SH-SY5Y (cell line): ENCODE measurements around the gene TBC1D3B.
"Not testable (repeated sequence)": the region's sequence is repeated elsewhere in the genome, so short reads cannot be mapped to it uniquely, and the experiment has no call there.

Experiments used
- GATA2 ChIP-seq: IDR thresholded peaks from 2 replicates; pipeline ENCODE4 v1.6.1; 2011; ENCODE audit warnings: mild to moderate bottlenecking, low read depth, low read length
- GATA3 ChIP-seq: IDR thresholded peaks from 2 replicates; pipeline ENCODE4 v1.6.1; 2011; ENCODE audit warnings: low read depth, mild to moderate bottlenecking, low read length, moderate library complexity

Gene TBC1D3B

DNA sequence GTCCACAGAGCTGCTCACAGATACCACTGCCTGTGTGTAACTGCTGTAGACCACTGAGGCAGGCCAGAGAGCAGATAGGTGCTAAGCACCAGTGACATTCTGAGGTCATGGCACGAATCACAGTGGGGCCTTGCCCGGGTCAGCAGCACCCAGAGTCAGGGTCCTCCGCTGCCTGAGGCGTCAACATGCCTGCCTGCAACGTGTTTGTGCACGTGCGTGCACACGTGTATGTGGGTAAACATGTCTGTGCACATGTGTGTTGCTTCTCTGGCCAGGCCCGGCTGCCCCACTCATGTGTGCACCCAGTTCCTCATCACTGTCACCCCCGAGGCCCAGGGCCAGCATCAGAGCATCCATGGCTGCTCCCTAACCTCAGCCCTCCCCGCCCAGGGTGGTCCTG lies at the start of gene TBC1D3B:
TBC1D3B (minus strand) TSS at position 101 of the 400 bp plus-strand sequence. CDS start 1,586 bp downstream, outside the sequence.
- not testable (repeated sequence) for TF ChIP-seq GATA3, GATA2

DNA sequence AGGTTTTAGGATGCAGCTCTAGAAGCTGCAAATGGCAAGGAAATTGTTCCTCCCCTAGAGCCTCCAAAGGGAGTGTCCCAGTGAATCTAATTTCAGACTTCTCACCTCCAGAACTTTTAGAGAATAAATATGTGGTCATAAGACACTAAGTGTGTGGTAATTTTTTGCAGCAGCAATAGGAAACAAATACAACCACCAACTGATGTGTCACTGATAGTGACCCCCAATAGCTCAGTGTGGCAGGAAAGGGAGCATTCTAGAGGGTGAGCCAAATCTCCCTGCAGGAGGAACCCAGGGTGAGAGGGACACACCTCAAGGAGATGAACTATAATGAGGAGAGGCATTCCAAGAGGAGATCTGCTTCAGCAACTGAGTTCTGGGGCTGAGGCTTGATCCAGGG lies 38.5 kb upstream of the TBC1D3B start:
- TF ChIP-seq GATA2 (no peak), GATA3 (no peak)

DNA sequence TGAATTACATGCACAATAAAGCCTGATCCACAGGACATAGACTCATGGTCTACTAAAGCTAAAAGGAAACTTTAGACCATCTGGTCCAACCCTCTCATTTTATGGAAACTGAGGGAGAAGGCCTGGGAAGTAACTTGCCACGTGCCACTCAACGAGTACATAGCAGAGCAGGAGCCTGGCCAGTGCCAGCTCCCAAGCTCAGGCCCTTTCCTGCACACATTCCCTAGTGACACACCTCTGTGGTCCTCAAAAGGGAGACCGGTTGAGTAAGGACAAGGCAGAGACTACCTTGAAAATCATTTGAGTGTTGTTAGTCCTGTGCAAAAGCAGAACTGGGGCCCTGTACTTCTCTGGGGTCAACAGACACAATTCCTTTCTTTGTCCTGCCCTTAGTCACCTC lies 37.3 kb upstream of the TBC1D3B start:
- TF ChIP-seq GATA3 (no peak), GATA2 (no peak)

DNA sequence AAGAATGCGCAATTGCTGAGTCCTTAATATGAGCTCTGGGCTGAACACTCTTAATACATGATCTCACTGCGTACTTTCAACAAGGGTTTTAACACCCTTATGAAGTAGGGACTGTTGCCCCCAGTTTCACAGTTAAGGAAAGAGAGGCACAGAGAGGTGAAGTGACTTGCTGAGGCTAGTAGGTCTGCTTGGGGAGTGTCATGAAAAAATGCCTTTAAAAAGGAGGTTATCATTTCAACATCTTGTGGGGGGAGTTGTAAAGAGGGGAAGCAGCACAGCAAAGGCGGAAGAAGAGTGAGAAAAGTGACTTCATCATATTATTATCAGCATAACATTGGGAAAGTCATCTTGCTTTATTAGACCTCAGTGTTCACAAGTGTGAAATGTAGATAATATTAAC lies 36.5 kb upstream of the TBC1D3B start:
- no peak for TF ChIP-seq GATA3
- TF ChIP-seq GATA2 = no peak

DNA sequence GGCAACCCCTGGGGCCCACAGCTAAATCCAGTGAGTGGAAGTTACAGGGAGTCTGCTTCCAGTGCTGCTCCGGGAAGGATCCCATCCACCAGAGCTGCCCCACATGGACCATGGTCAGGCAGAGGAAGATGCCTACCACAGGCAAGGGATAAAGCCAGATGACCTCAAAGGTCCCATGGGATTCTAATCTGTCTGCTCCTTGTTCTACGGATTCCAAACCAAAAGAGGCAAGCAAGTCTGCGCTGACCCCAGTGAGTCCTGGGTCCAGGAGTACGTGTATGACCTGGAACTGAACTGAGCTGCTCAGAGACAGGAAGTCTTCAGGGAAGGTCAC lies 35.8 kb upstream of the TBC1D3B start:
- TF ChIP-seq GATA3 (no peak), GATA2 (no peak)

DNA sequence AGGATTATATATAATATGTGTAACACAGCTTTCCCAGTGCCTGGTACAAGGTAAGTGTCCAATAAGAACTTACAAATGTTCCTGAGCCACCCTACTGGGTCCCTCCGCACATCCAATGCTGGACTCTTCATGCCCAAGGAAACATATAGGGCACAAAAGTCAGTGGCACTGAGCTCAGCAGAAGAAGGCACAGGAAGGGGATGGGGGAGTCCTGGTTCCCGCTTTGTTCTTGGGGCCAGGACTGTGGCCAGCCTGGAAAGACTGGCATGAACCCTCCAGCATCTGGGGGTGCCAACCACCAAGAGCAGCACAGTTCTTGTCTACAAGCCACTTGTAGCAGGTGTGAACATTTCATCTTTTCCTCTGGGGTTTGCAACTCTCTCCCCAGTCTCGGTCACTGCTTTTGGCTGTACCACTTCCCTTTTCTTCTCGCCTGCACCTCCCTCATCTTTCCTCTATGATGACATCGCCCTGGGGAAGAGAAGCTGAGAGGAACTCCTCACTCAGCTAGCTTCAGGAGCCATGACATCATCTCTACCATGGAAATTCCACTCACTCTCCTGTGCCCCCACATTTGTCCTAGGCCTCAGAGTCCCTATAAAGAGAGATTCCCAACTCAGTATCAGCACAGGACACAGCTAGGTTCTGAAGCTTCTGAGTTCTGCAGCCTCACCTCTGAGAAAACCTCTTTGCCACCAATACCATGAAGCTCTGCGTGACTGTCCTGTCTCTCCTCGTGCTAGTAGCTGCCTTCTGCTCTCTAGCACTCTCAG lies 34.2 kb upstream of the TBC1D3B start, which contains the start of gene CCL4L2:
CCL4L2 (plus strand) TSS at position 625 of the 773 bp plus-strand sequence.
- not testable (repeated sequence) for TF ChIP-seq GATA3, GATA2

DNA sequence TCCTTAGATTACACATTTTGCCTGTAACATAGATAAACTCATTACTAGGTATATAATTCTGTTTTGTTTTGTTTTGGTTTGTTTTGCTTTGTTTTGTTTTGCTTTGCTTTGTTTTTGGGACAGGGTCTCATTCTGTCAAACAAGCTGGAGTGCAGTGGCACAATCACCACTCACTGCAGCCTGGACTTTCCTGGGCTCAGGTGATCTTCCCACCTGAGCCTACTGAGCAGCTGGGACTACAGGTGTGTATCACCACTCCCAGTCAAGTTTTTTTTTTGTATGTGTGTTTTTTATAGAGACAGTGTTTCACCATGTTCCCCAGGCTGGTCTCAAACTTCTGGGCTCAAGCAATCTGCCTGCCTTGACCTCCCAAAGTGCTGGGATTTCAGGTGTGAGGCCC lies 33.1 kb upstream of the TBC1D3B start:
- TF ChIP-seq GATA3 = no peak
- TF ChIP-seq GATA2 = no peak

DNA sequence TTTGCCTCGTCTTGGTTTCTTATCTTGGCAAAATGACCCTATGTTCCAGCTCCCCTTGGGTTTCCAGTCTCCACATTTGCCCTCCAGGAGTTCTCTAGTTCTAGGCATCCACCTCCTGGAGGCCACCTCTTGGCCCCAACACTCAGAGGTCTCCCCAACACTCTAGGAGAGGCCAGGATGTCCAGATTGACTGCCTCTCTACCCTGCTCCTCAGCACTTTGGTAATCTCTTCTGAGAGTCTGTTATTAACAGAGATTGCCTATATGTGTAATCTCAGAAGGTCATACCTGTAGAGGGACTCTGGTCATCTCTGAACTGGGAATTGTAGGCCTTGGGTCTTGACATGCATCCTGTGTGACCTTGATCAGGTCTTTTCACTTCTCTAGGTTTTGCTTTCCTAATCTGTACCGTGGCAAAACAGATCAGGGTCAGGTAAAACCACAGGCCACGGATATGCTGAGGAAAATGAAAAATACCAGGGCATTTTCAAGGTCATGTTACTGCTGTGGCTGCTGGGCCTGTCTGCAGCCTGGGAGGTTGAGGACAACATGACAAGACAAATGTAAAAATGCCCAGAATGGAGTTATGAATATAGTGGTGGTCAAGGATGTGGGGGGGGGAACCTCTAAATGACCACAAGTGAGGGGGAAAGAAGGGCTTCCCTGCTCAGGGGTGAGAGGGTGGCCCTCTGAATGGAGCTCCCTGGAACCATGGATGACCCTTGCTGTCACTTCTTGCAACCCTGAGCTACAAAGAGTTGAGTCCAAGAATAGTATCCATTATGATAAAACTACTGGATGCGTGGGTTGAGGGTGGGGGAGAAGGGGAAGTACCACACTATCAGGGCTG lies 29.4 kb upstream of the TBC1D3B start:
- TF ChIP-seq GATA2 (no peak), GATA3 (no peak)

DNA sequence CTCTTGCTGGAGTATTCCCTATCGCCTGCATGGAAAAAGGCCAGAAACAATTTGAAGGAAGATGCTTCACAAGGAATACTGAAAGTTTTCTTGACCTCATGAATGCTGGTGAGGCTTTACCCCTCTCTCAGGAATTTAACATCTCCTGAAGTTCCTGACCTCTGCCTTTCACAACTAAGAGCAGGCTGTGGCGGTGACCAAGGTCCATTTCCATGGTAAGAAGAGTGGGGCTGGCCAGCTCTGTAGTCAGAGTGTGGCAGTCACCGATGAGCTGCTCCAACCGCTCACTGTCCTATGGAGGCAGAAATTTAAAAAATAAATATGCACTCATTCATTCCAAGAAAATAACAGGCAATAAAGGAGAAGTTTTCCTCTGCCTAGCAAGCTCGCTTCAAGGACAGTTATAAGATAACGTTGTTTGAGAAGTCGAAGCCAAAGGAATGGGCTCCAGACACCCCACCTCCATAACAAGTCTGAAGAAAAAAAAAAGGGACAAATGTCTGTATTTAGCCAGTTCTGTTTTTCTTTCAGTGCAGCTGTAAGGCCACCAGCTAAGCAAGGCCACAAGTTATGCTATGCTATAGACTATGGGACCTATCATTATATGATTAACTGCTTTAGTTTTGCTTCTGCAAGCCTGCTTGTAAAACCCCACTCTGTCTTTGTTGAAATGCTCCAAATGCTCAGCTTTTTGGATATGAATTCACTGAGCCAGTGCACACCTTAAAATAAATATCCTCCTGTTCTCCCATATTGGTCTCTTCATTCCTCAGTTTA lies 28.5 kb upstream of the TBC1D3B start:
- TF ChIP-seq GATA3 (no peak), GATA2 (no peak)

DNA sequence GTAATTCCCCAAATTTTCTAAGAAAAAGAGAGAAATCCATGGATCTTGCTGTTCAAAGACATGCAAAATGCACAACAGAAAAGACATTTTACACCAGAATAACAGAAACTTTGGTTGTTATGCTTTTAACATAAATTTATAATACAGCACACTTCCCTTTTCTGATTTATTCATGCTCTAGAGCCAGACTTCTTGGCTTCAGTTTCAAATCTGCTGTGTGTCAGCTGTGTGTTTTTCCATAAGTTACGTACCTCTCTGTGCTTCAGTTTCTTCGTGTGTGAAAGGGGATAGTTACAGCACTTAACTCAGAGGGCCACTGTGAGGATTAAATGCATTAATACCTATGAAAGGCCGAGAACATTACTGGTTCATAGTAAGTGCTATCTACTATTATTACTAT lies 26.9 kb upstream of the TBC1D3B start:
- no peak for TF ChIP-seq GATA3
- TF ChIP-seq GATA2 = no peak

DNA sequence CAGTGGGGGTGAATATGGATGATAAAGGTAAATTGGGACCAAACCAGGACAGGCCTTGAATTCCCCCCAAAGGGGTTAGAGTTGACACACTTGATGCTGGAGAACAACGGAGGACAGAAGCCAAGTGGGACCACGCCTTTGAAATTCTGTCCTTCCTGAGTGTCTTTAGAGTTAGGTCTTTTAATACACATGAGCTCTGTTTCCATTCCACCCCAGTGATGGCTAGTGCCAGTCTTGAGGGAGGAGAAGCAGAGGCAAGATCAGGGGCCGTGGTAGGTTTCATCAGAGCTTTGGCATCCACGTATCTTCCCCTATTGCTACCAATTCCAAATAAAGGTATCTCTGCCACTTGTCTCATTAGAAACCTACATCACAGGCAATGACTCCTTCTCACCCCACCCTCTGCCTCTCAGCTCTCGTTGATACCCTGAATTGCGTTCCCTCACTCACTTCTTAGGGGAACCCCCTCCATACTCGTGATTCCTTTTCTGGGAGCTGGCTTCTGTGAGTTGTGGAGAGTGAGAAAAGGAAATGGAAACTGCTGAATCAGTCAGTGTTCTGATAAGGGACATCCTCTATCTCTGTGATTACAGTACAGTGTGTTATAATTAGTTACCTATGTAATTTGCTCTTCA lies 22.5 kb upstream of the TBC1D3B start:
- no peak for TF ChIP-seq GATA3
- TF ChIP-seq GATA2 = no peak

DNA sequence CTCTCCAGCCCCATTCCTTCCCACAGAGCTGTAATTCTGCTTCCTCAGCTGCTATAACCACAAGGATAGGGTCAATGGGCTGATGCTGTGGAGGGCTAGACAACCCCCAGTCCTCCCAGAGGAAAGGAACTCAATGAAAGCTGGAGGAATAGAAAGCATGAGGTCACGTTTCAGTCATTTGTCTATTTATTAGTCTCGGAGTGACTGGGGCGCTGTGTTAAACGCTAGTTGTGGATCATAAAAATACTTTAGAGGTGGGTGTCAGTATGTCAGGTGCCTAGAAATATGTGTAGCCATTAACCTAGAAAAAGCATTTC lies 20.9 kb upstream of the TBC1D3B start:
- TF ChIP-seq GATA3 = no peak
- TF ChIP-seq GATA2 = no peak

DNA sequence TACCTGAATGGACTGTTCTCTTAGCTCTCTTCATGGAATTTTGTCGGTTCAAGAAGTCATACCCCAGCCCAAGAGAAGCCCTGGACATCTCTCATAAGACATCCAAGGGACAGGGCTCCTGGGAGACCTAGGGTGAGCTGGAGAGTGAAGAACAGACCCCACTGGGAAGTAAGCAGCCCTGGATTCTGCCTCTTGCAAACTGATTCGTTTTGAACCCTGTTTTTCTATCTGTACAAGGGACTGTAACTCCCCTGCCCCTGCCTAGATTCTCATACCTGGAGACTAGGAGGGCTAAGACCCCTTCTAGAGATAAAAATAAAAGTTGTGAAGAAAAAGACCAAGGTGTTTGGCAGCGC lies 19.7 kb upstream of the TBC1D3B start:
- TF ChIP-seq GATA2 = no peak
- no peak for TF ChIP-seq GATA3
